ENCODE measurements around the gene TRIM66. TPM values are rescaled to one million over a fixed set of nuclear protein-coding genes. Genes with fewer than 3 reads are reported as not detected.
A peak's percentile ranks its signal among the peaks of the same experiment; 100 is the strongest.

Gene TRIM66
- total and polyA plus RNA-seq, 2 of the 8 experiments (the other 6 are each of a cell fraction or from before 2014, with no cell fraction given) = 3.1 to 3.5 TPM

GRCh38 chr11:8683115-8683807 lies 796 bp upstream of the TRIM66 start:
- Histone ChIP-seq H2BK20ac (ENCODE audit: low read length) (no peak overlapping the region), H3K18ac (ENCODE audit: extremely low read depth, low read length) (peak overlapping the region; percentile 93), H3K9ac (replicated peaks in 1 of 4; ENCODE audit: extremely low read depth in 1 of 4, low read depth in 3 of 4, low read length in 3 of 4) (peak overlapping the region; percentile 98 to 99 (median 98)), H3K56ac (replicated peaks; ENCODE audit: insufficient read length, low read depth, low read length) (peak overlapping the region; percentile 95), H3K4ac (replicated peaks; ENCODE audit: insufficient read length, low read depth, low read length) (peak overlapping the region; percentile 92), H3K79me1 (ENCODE audit: low read depth, low read length) (0 out of 2 replicates have a peak, but pooled peaks cover 4% of the 10 kb centered on the region), H3K27me3 (replicated peaks in 1 of 4; ENCODE audit: control insufficient read depth in 3 of 4, extremely low read depth in 1 of 4, insufficient read depth in 3 of 4, low read length in 3 of 4) (no peaks in the 10 kb centered on the region), H4K8ac (ENCODE audit: extremely low read depth, insufficient read depth, low read length) (peak overlapping the region; percentile 99; the same call in 1 of the 2 replicates), H3K23me2 (ENCODE audit: low read depth, low read length) (peaks cover 14% of the 10 kb centered on the region), H2BK12ac (ENCODE audit: low read depth, low read length) (no peak overlapping the region), H4K5ac (ENCODE audit: insufficient read length, low read depth, low read length) (peak overlapping the region; percentile 94), H2BK5ac (ENCODE audit: low read depth, low read length) (peak overlapping the region; percentile 98), H2BK15ac (ENCODE audit: low read length) (no peak overlapping the region), H3K36me3 (ENCODE audit: control insufficient read depth in 2 of 4, insufficient read depth in 4 of 4, low read length in 3 of 4) (peaks cover 17 to 46% (median 33%) of the 10 kb centered on the region in 4 experiments), H4K91ac (replicated peaks; ENCODE audit: insufficient read length, low read length) (peak overlapping the region; percentile 90), H3K14ac (ENCODE audit: insufficient read length) (peak overlapping the region; percentile 37), H3K79me2 (ENCODE audit: control insufficient read depth in 1 of 2, insufficient read depth in 2 of 2, low read length in 2 of 2) (peaks cover 8 to 32% of the 10 kb centered on the region in 2 experiments), H3K4me2 (ENCODE audit: insufficient read depth in 1 of 2, low read depth in 2 of 2, low read length in 2 of 2) (peak overlapping the region; percentile 88 to 99), H2AK5ac (ENCODE audit: low read depth, low read length) (peak overlapping the region; percentile 68; the same call in 1 of the 2 replicates), H3K9me3 (ENCODE audit: insufficient read depth in 2 of 2, low read depth in 1 of 2, low read length in 1 of 2) (no peaks in the 10 kb centered on the region), H3K27ac (ENCODE audit: low read depth, low read length) (peak overlapping the region; percentile 96), H2AFZ (ENCODE audit: low read length) (no peak overlapping the region), H3K23ac (ENCODE audit: insufficient read length) (no peak overlapping the region), H3K4me1 (replicated peaks in 1 of 4; ENCODE audit: control insufficient read depth in 3 of 4, insufficient read depth in 4 of 4, low read length in 3 of 4) (peaks cover 0 to 10% (median 4%) of the 10 kb centered on the region in 4 experiments; a peak in 4 of 7 replicates), H2BK120ac (replicated peaks; ENCODE audit: low read depth, low read length) (no peak overlapping the region), H3K4me3 (ENCODE audit: extremely low read depth in 1 of 4, insufficient read depth in 2 of 4, low read depth in 3 of 4, low read length in 4 of 4) (peak overlapping the region; percentile 87 to 98 (median 97)), H4K20me1 (replicated peaks in 1 of 2; ENCODE audit: control insufficient read depth in 1 of 2, insufficient read depth in 2 of 2, low read length in 2 of 2) (peaks cover 0 to 14% of the 10 kb centered on the region in 2 experiments)
- 9% methylated on average over 27 of the region's 27 CpGs; no CpG with 5 or more reads in 1 of the 2 experiments for WGBS, 2 experiments (ENCODE audit: extremely low coverage in 1 of 2, insufficient coverage in 1 of 2, insufficient read length in 1 of 2, insufficient replicate concordance in 2 of 2, low coverage in 1 of 2, low lambda C conversion rate in 2 of 2, missing lambda C conversion rate in 1 of 2)
- DNase-seq (ENCODE audit: low read depth in 1 of 2, low spot score in 2 of 2) (no peak), FAIRE-seq (no peak)
- ChIA-PET POLR2A (ENCODE audit: partially characterized antibody) (interaction anchor here (0.5 to 8.5 kb wide), 57 partner anchors 10 to 662 kb away, joined by 3 to 143 read pairs (median 4); partner anchors contain the start of gene STK33), CTCF (ENCODE audit: partially characterized antibody) (interaction anchor here (0.9 to 1.6 kb wide), 6 partner anchors 9 to 152 kb away, joined by 3 to 4 read pairs (median 3); a partner anchor contains a TSS)
- TF ChIP-seq PHF8 (conservative IDR thresholded peaks at IDR 0.05; ENCODE audit: low read depth, low read length) (no peak; the same call in 1 of the 2 replicates), TAF7 (optimal IDR thresholded peaks at IDR 0.05; ENCODE audit: borderline replicate concordance, low read depth, low read length) (peak; percentile 19), YY1 (IDR thresholded peaks at IDR 0.05; ENCODE audit: low read depth, low read length) (no peak), CHD1 (IDR thresholded peaks at IDR 0.05; ENCODE audit: low read depth, low read length) (no peak), TAF1 (IDR thresholded peaks at IDR 0.05; ENCODE audit: low read depth, low read length) (peak; percentile 26; the same call in 1 of the 2 replicates), ATF2 (IDR thresholded peaks at IDR 0.05; ENCODE audit: low read length) (no peak), SIN3A (conservative IDR thresholded peaks at IDR 0.05 in 1 of 2, IDR thresholded peaks at IDR 0.05 in 1 of 2; ENCODE audit: low read depth in 1 of 2, low read length in 2 of 2) (0 out of 4 replicates have a peak, but pooled peaks of 1 of the 2 experiments have one; percentile 5), E2F6 (IDR thresholded peaks at IDR 0.05) (no peak), CREB1 (IDR thresholded peaks at IDR 0.05) (no peak)
